GM12878 (cell line): Measurements from ENCODE around the gene LMO7. TPM values are rescaled to one million over a fixed set of nuclear protein-coding genes. Genes with fewer than 3 reads are reported as not detected.
A peak's percentile ranks its signal among the peaks of the same experiment; 100 is the strongest.

Experiments
- ATAC-seq: fragments of 200-7000 bp; cut with Tn5 transposase; 3 replicates; pipeline ENCODE4 v1.9.1; 2020; ENCODE audit warnings: mild to moderate bottlenecking, moderate library complexity
- BruUV-seq: library from RNA; stranded (reverse); fragments of 400-500 nt; replicated peaks from 2 replicates; lab custom pipeline; 2021; lab: Mats Ljungman, UMichigan
- CTCF ChIA-PET: fragments of 300-600 bp; sonication (Branson Sonifier 250); formaldehyde crosslinking; extraction: SDS; loops from one replicate; lab custom pipeline; 2021; ENCODE audit warnings: inconsistent platforms; lab: Yijun Ruan, JAX
- POLR2A ChIA-PET: fragments of 350-600 bp; formaldehyde crosslinking; extraction: SDS; loops from one replicate; lab custom pipeline; 2021; ENCODE audit warnings: inconsistent platforms; lab: Charles Lee
- RAD21 ChIA-PET: fragments of 300-600 bp; sonication (Branson Sonifier 250); formaldehyde crosslinking; loops from one replicate; lab custom pipeline; 2023; ENCODE audit warnings: antibody characterized with exemption; ENCODE audit not compliant: unreplicated experiment; lab: Charles Lee
- SMC1A ChIA-PET: fragments of 300-600 bp; sonication (Branson Sonifier 250); formaldehyde crosslinking; loops from one replicate; lab custom pipeline; 2023; ENCODE audit not compliant: unreplicated experiment, uncharacterized antibody; lab: Charles Lee
- DNase-seq: peaks from one replicate; pipeline ENCODE4 v3.0.0-alpha.2; 2011; ENCODE audit warnings: low read depth, low spot score
- FAIRE-seq: peaks from 3 replicates; lab custom pipeline; 2011; peaks lifted over from hg19 to GRCh38; lab: Jason Lieb, UNC
- H2AFZ ChIP-seq: 2 replicates; pipeline ENCODE4 v1.6.0; 2011; ENCODE audit warnings: low read depth, low read length, control low read depth; ENCODE audit not compliant: control insufficient read depth
- H3K27ac ChIP-seq: 2 replicates; pipeline ENCODE4 v1.5.1; 2011; ENCODE audit warnings: control low read depth; ENCODE audit not compliant: control insufficient read depth, insufficient read depth
- H3K27me3 ChIP-seq, 2 experiments: replicated peaks in 1 of 2; 2 replicates each; pipeline versions ENCODE4 v1.6.0 to v1.6.1; 2011; ENCODE audit warnings: low read length in 1 of 2; ENCODE audit not compliant: control insufficient read depth in 2 of 2, insufficient read depth in 2 of 2
- H3K36me3 ChIP-seq, 2 experiments: 2 replicates each; pipeline ENCODE4 v1.5.1; 2011; ENCODE audit warnings: low read length in 1 of 2; ENCODE audit not compliant: control insufficient read depth in 2 of 2, insufficient read depth in 2 of 2
- H3K4me1 ChIP-seq: 2 replicates; pipeline ENCODE4 v1.6.1; 2011; ENCODE audit warnings: mild to moderate bottlenecking, low read length, moderate library complexity, mixed read lengths; ENCODE audit not compliant: control insufficient read depth, insufficient read depth
- H3K4me2 ChIP-seq: 2 replicates; pipeline ENCODE4 v1.6.0; 2011; ENCODE audit warnings: control low read depth; ENCODE audit not compliant: control insufficient read depth, insufficient read depth
- H3K4me3 ChIP-seq: fragments of 200-600 bp; sonication (generic); 2 replicates; pipeline ENCODE4 v1.5.1; 2016
- H3K79me2 ChIP-seq: 2 replicates; pipeline ENCODE4 v1.6.0; 2011; ENCODE audit warnings: low read length; ENCODE audit not compliant: control insufficient read depth, insufficient read depth
- H3K9ac ChIP-seq: 2 replicates; pipeline ENCODE4 v1.8.0; 2011; ENCODE audit warnings: low read length, control low read depth, mixed read lengths; ENCODE audit not compliant: control insufficient read depth, insufficient read depth
- H3K9me3 ChIP-seq: replicated peaks from 3 replicates; pipeline ENCODE4 v1.5.1; 2011; ENCODE audit warnings: mild to moderate bottlenecking, low read length; ENCODE audit not compliant: control insufficient read depth, insufficient read depth
- H4K20me1 ChIP-seq: 2 replicates; pipeline ENCODE4 v1.6.0; 2011; ENCODE audit not compliant: control insufficient read depth, insufficient read depth
- BCL11A ChIP-seq: IDR thresholded peaks from 2 replicates; pipeline ENCODE4 v1.6.1; 2011; ENCODE audit warnings: low read depth, low read length
- DPF2 ChIP-seq: fragments of 450-650 bp; IDR thresholded peaks from 2 replicates; pipeline ENCODE4 v1.6.1; 2017; ENCODE audit warnings: mild to moderate bottlenecking
- FOS ChIP-seq: IDR thresholded peaks from 3 replicates; pipeline ENCODE4 v1.6.1; 2011; ENCODE audit warnings: borderline replicate concordance; ENCODE audit not compliant: insufficient read length; ENCODE audit errors: extremely low read depth
- FOXM1 ChIP-seq: IDR thresholded peaks from 2 replicates; pipeline ENCODE4 v1.6.1; 2012; ENCODE audit warnings: low read depth, mild to moderate bottlenecking, inconsistent platforms, low read length, moderate library complexity
- NR2F1 ChIP-seq: fragments of 450-650 bp; conservative IDR thresholded peaks from 2 replicates; pipeline ENCODE4 v1.6.1; 2017; ENCODE audit warnings: mild to moderate bottlenecking
- RFX5 ChIP-seq: IDR thresholded peaks from 2 replicates; pipeline ENCODE4 v1.6.1; 2011; ENCODE audit warnings: low read depth, low read length, improper control_type of control experiment
- SMAD1 ChIP-seq: fragments of 450-650 bp; IDR thresholded peaks from 2 replicates; pipeline ENCODE4 v1.6.1; 2018; ENCODE audit warnings: mild to moderate bottlenecking, low read depth; ENCODE audit not compliant: partially characterized antibody
- SP1 ChIP-seq: IDR thresholded peaks from one replicate; pipeline ENCODE4 v1.6.1; 2011; ENCODE audit warnings: low read depth, low read length
- SRF ChIP-seq, 2 experiments: IDR thresholded peaks; 2 replicates each; pipeline ENCODE4 v1.6.1; 2011; ENCODE audit warnings: low read depth in 2 of 2, low read length in 2 of 2, mild to moderate bottlenecking in 1 of 2, moderate library complexity in 1 of 2
- STAT3 ChIP-seq: IDR thresholded peaks from 2 replicates; pipeline ENCODE4 v1.6.1; 2011; ENCODE audit warnings: low read depth, low read length, improper control_type of control experiment
- TCF3 ChIP-seq: IDR thresholded peaks from 2 replicates; pipeline ENCODE4 v1.6.1; 2012; ENCODE audit warnings: low read depth, mild to moderate bottlenecking, low read length, borderline replicate concordance; ENCODE audit not compliant: insufficient read depth
- WRNIP1 ChIP-seq: IDR thresholded peaks from 2 replicates; pipeline ENCODE4 v1.6.1; 2011; ENCODE audit warnings: low read depth, low read length, improper control_type of control experiment, borderline replicate concordance
- ZBED1 ChIP-seq: IDR thresholded peaks from 2 replicates; pipeline ENCODE4 v1.6.1; 2016; ENCODE audit warnings: borderline replicate concordance
- ZNF207 ChIP-seq: fragments of 450-650 bp; IDR thresholded peaks from 2 replicates; pipeline ENCODE4 v1.6.1; 2014; ENCODE audit warnings: antibody characterized with exemption, mild to moderate bottlenecking, borderline replicate concordance
- ZNF217 ChIP-seq: fragments of 450-650 bp; IDR thresholded peaks from 2 replicates; pipeline ENCODE4 v1.6.1; 2017; ENCODE audit warnings: antibody characterized with exemption, mild to moderate bottlenecking
- ZNF274 ChIP-seq: IDR thresholded peaks from one replicate; pipeline ENCODE4 v1.8.0; 2011; ENCODE audit not compliant: insufficient read length, insufficient read depth
- WGBS: methylation state at CpG from one replicate; pipeline ENCODE4 v1.1.6; 2016; ENCODE audit warnings: low lambda C conversion rate; ENCODE audit not compliant: insufficient replicate concordance, insufficient coverage; ENCODE audit errors: missing lambda C conversion rate; 5-methylcytosine and 5-hydroxymethylcytosine counted together
- in situ Hi-C: fragments of 300-500 bp; cut with MboI; formaldehyde crosslinking; loops from 9 replicates; pipeline ENCODE4 v1.14.3; 2018; ENCODE audit warnings: mixed read lengths
- intact Hi-C: fragments of 100-400 bp; cut with micrococcal nuclease; formaldehyde crosslinking; loops from one replicate; pipeline ENCODE4 v1.14.2; 2022; ENCODE audit not compliant: unreplicated experiment
- polyA plus RNA-seq, 11 experiments: library from polyadenylated mRNA; depleted of rRNA in 4 of 11; unstranded in 6 of 11; stranded (reverse) in 5 of 11; fragments of >200 nt; fragmentation: Nextera tagmentation in 4 of 11; fragmentation: Illumina TruSeq in 1 of 11; extraction: Ambion mirVana in 4 of 11; extraction: Trizol in 1 of 11; gene quantifications; 1 replicate in 1 of 11; 2 replicates in 10 of 11; pipeline versions ENCODE4 v1.2.1 to v1.2.3, GENCODE V29; 2011 to 2016; ENCODE audit warnings: inconsistent platforms in 2 of 11, missing spikeins in 2 of 11, low read depth in 1 of 11
- total RNA-seq, 4 experiments: library from RNA; depleted of rRNA in 3 of 4; stranded (reverse); fragments of >200 nt in 3 of 4; fragmentation: Illumina TruSeq in 1 of 4; extraction: Trizol in 1 of 4; gene quantifications; 2 replicates each; pipeline versions ENCODE4 v1.2.1 to v1.2.3, GENCODE V29; 2013 to 2021
- TF ChIP-seq, protein P1 (sequence below): fragments of 450-650 bp; IDR thresholded peaks from 2 replicates; pipeline ENCODE4 v1.6.1; 2017; ENCODE audit warnings: mild to moderate bottlenecking, moderate library complexity
- TF ChIP-seq, protein P2 (sequence below): IDR thresholded peaks from 2 replicates; pipeline ENCODE4 v1.6.1; 2012; ENCODE audit warnings: low read depth, low read length, improper control_type of control experiment
- TF ChIP-seq, protein P3 (sequence below): fragments of 450-650 bp; IDR thresholded peaks from 2 replicates; pipeline ENCODE4 v1.6.1; 2018; ENCODE audit warnings: borderline replicate concordance, mild to moderate bottlenecking; ENCODE audit not compliant: partially characterized antibody

The LMO7 gene
- total and polyA plus RNA-seq, 10 of the 15 experiments (the other 5 are each of a cell fraction or from before 2014, with no cell fraction given), result 8.5 to 67.8 (median 36.8) TPM

DNA sequence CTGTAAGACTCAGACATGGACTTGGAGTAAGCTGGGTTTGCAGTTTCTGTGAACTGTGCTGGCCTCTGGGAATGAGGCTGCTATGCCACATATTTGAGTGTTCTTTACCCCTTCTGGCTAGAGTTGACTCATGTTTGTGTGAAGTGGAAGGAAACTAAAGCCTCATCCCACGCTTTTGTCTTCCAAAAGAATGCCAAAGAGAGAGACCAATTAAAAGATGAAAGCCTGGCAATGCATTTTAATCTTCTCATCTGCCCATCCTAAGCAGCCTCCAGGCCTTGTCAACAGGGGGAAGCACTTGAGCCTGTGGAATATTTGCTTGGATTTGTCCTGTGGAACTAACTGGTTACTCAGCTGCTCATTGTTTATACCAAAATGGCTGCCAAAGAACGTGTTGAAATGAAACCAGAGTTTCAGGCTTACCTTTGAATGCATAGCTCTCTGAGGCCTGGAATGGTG, 49.1 kb downstream of the LMO7 start:
- SMC1A ChIA-PET, result no interaction called here
- no peak overlapping the region for H2AFZ ChIP-seq
- ATAC-seq, result no peak
- H3K36me3 ChIP-seq, result no peaks in the 10 kb centered on the region
- H3K4me1 ChIP-seq, result no peaks in the 10 kb centered on the region
- H3K27me3 ChIP-seq, result no peaks in the 10 kb centered on the region
- no peaks in the 10 kb centered on the region for H4K20me1 ChIP-seq
- POLR2A ChIA-PET, result no interaction called here
- BruUV-seq, result no TSS peak
- H3K4me3 ChIP-seq, result no peak overlapping the region
- no peaks in the 10 kb centered on the region for H3K79me2 ChIP-seq
- intact Hi-C loops, result no loop called here
- no peak overlapping the region for H3K9ac ChIP-seq
- RAD21 ChIA-PET, result interaction anchor here (0.7 kb wide), 1 partner anchor 183 kb away, joined by 5 read pairs; no protein-coding TSS in a partner anchor
- no peak for DNase-seq
- WGBS, result 23% methylated on average over 2 of the region's 2 CpGs
- no peak overlapping the region for H3K4me2 ChIP-seq
- in situ Hi-C loops, result loop anchor here (5.0 kb wide), 1 partner anchor 332 kb away; no protein-coding TSS in a partner anchor
- no peak for FAIRE-seq
- CTCF ChIA-PET, result interaction anchor here (0.9 to 2.0 kb wide), 4 partner anchors 10 to 30 kb away, joined by 3 to 16 read pairs (median 4); no protein-coding TSS in a partner anchor
- H3K9me3 ChIP-seq, result no peaks in the 10 kb centered on the region; the same call in 2 of the 3 replicates
- no peak overlapping the region for H3K27ac ChIP-seq
- TF ChIP-seq RFX5 (no peak), BCL11A (peak; percentile 40; the same call in 1 of the 2 replicates), DPF2 (no peak), ZNF207 (no peak), SP1 (no peak), NR2F1 (no peak), ZNF274 (no peak), FOS (no peak), WRNIP1 (no peak), FOXM1 (peak; percentile 53; the same call in 1 of the 2 replicates), SMAD1 (no peak), STAT3 (no peak), SRF (IDR thresholded peaks at IDR 0.05; ENCODE audit: low read depth in 2 of 2, low read length in 2 of 2) (no peak), TCF3 (no peak), ZBED1 (no peak), ZNF217 (no peak)
- TF ChIP-seq, protein P1, sequence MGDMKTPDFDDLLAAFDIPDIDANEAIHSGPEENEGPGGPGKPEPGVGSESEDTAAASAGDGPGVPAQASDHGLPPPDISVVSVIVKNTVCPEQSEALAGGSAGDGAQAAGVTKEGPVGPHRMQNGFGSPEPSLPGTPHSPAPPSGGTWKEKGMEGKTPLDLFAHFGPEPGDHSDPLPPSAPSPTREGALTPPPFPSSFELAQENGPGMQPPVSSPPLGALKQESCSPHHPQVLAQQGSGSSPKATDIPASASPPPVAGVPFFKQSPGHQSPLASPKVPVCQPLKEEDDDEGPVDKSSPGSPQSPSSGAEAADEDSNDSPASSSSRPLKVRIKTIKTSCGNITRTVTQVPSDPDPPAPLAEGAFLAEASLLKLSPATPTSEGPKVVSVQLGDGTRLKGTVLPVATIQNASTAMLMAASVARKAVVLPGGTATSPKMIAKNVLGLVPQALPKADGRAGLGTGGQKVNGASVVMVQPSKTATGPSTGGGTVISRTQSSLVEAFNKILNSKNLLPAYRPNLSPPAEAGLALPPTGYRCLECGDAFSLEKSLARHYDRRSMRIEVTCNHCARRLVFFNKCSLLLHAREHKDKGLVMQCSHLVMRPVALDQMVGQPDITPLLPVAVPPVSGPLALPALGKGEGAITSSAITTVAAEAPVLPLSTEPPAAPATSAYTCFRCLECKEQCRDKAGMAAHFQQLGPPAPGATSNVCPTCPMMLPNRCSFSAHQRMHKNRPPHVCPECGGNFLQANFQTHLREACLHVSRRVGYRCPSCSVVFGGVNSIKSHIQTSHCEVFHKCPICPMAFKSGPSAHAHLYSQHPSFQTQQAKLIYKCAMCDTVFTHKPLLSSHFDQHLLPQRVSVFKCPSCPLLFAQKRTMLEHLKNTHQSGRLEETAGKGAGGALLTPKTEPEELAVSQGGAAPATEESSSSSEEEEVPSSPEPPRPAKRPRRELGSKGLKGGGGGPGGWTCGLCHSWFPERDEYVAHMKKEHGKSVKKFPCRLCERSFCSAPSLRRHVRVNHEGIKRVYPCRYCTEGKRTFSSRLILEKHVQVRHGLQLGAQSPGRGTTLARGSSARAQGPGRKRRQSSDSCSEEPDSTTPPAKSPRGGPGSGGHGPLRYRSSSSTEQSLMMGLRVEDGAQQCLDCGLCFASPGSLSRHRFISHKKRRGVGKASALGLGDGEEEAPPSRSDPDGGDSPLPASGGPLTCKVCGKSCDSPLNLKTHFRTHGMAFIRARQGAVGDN, result no peak
- TF ChIP-seq, protein P2, sequence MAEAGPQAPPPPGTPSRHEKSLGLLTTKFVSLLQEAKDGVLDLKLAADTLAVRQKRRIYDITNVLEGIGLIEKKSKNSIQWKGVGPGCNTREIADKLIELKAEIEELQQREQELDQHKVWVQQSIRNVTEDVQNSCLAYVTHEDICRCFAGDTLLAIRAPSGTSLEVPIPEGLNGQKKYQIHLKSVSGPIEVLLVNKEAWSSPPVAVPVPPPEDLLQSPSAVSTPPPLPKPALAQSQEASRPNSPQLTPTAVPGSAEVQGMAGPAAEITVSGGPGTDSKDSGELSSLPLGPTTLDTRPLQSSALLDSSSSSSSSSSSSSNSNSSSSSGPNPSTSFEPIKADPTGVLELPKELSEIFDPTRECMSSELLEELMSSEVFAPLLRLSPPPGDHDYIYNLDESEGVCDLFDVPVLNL, result no peak
- TF ChIP-seq, protein P3, sequence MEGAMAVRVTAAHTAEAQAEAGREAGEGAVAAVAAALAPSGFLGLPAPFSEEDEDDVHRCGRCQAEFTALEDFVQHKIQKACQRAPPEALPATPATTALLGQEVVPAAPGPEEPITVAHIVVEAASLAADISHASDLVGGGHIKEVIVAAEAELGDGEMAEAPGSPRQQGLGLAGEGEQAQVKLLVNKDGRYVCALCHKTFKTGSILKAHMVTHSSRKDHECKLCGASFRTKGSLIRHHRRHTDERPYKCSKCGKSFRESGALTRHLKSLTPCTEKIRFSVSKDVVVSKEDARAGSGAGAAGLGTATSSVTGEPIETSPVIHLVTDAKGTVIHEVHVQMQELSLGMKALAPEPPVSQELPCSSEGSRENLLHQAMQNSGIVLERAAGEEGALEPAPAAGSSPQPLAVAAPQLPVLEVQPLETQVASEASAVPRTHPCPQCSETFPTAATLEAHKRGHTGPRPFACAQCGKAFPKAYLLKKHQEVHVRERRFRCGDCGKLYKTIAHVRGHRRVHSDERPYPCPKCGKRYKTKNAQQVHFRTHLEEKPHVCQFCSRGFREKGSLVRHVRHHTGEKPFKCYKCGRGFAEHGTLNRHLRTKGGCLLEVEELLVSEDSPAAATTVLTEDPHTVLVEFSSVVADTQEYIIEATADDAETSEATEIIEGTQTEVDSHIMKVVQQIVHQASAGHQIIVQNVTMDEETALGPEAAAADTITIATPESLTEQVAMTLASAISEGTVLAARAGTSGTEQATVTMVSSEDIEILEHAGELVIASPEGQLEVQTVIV, result no peak
